H1 (cell line): ENCODE data around the gene MFAP1. TPM values are rescaled to one million over a fixed set of nuclear protein-coding genes. Genes with fewer than 3 reads are reported as not detected.

Experiments used
- JUN ChIP-seq: IDR thresholded peaks from 2 replicates; pipeline ENCODE4 v1.6.1; 2011; ENCODE audit warnings: low read depth, mild to moderate bottlenecking, improper control_type of control experiment, low read length
- TBP ChIP-seq: IDR thresholded peaks from 2 replicates; pipeline ENCODE4 v1.6.1; 2011; ENCODE audit warnings: low read depth, low read length, improper control_type of control experiment
- polyA plus RNA-seq, 7 experiments: library from polyadenylated mRNA; depleted of rRNA in 3 of 7; stranded (reverse) in 5 of 7; unstranded in 2 of 7; fragments of >200 nt in 5 of 7; fragments of 200-250 nt in 2 of 7; gene quantifications; 1 replicate in 5 of 7; 2 replicates in 1 of 7; 4 replicates in 1 of 7; pipeline versions ENCODE4 v1.2.1 to v1.2.3, GENCODE V29; 2011 to 2013; ENCODE audit warnings: missing spikeins in 2 of 7, mixed read lengths in 2 of 7
- total RNA-seq: library from RNA; stranded (reverse); fragmentation: NEBNext Ultra II Directional; extraction: Animal tissue kit (Norgen Biotek cat#: 25700); gene quantifications from 2 replicates; pipeline ENCODE4 v1.2.1, GENCODE V29; 2021
- TF ChIP-seq, protein P1 (sequence below): IDR thresholded peaks from 2 replicates; pipeline ENCODE4 v1.6.1; 2011; ENCODE audit warnings: low read depth, mild to moderate bottlenecking, low read length; ENCODE audit not compliant: insufficient read depth

MFAP1 gene
- total and polyA plus RNA-seq, 2 of the 8 experiments (the other 6 are each of a cell fraction or from before 2014, with no cell fraction given): 23.6 to 36.7 TPM

DNA sequence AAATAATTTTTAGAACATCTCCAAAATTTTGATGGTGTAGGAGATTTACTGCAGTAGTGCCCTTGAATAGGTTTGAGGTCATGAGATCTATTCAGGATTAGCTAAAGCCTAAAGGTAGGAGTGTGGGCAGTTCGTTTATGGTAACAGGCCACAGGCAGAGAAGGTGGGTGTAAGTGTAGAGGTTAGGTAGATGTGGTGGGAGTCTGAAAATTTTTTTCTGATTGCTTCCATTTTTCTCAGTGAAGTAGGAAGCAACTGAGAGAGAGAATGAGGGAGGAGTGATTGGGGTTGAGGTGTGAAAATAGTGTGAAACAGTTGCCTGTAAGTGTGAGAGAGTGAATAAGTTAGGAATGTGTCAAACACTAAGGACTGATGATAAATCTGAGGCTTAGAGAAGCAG is 45.5 kb downstream of the MFAP1 start (continued):
- TF ChIP-seq, protein P1, sequence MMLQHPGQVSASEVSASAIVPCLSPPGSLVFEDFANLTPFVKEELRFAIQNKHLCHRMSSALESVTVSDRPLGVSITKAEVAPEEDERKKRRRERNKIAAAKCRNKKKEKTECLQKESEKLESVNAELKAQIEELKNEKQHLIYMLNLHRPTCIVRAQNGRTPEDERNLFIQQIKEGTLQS: no peak
- no peak for TF ChIP-seq JUN
- no peak for TF ChIP-seq TBP
